K562 (cell line): ENCODE measurements around the gene KYAT1. TPM values are rescaled to one million over a fixed set of nuclear protein-coding genes. Genes with fewer than 3 reads are reported as not detected.

Source experiments
- ATF1 ChIP-seq, 2 experiments: fragments of 450-650 bp in 1 of 2; IDR thresholded peaks; 2 replicates each; pipeline ENCODE4 v1.6.1; 2016; ENCODE audit warnings: missing compliant biosample characterization in 1 of 2, missing genetic modification characterization in 1 of 2
- CBX8 ChIP-seq: fragments of 200-600 bp; sonication (generic); IDR thresholded peaks from 2 replicates; pipeline ENCODE4 v1.6.1; 2012; ENCODE audit warnings: borderline replicate concordance, mixed run types, low read depth, mild to moderate bottlenecking, moderate library complexity, mixed read lengths, low read length, control low read depth, inconsistent platforms; ENCODE audit not compliant: poor library complexity, severe bottlenecking; ENCODE audit errors: extremely low read depth
- CHD1 ChIP-seq: fragments of 200-600 bp; sonication (generic); IDR thresholded peaks from one replicate; pipeline ENCODE4 v1.6.1; 2012; ENCODE audit warnings: mild to moderate bottlenecking, moderate library complexity, low read length, inconsistent platforms
- E2F1 ChIP-seq: sonication (generic); formaldehyde crosslinking; IDR thresholded peaks from 2 replicates; pipeline ENCODE4 v1.8.1; 2023; ENCODE audit warnings: mild to moderate bottlenecking, missing genetic modification reagents, moderate library complexity
- FIP1L1 ChIP-seq: fragments of 200-400 bp; formaldehyde crosslinking; IDR thresholded peaks from 2 replicates; pipeline ENCODE4 v1.6.1; 2018; ENCODE audit warnings: mild to moderate bottlenecking, low read depth, low read length; ENCODE audit not compliant: poor library complexity, severe bottlenecking
- GTF2A2 ChIP-seq: IDR thresholded peaks from 2 replicates; pipeline ENCODE4 v1.6.1; 2016; ENCODE audit warnings: mild to moderate bottlenecking, missing genetic modification characterization, missing compliant biosample characterization
- KLF1 ChIP-seq: fragments of 450-650 bp; IDR thresholded peaks from 2 replicates; pipeline ENCODE4 v1.6.1; 2016; ENCODE audit warnings: missing genetic modification characterization, missing compliant biosample characterization
- KLF13 ChIP-seq: fragments of 450-650 bp; IDR thresholded peaks from 2 replicates; pipeline ENCODE4 v1.6.1; 2016; ENCODE audit warnings: missing genetic modification characterization, low read depth, mild to moderate bottlenecking, missing compliant biosample characterization, moderate library complexity, borderline replicate concordance
- MAFF ChIP-seq: IDR thresholded peaks from 2 replicates; pipeline ENCODE4 v1.6.1; 2012; ENCODE audit warnings: low read length, improper control_type of control experiment
- MXD1 ChIP-seq: fragments of 250-450 bp; sonication (Bioruptor Pico); IDR thresholded peaks from 2 replicates; pipeline ENCODE4 v1.8.0; 2021; ENCODE audit warnings: borderline replicate concordance, mild to moderate bottlenecking, moderate library complexity; ENCODE audit not compliant: poor library complexity, severe bottlenecking
- NFE2 ChIP-seq: IDR thresholded peaks from 2 replicates; pipeline ENCODE4 v1.6.1; 2014; ENCODE audit warnings: antibody characterized with exemption, low read depth
- NRF1 ChIP-seq, 2 experiments: fragments of 450-650 bp; IDR thresholded peaks in 1 of 2; conservative IDR thresholded peaks in 1 of 2; 2 replicates each; pipeline ENCODE4 v1.6.1; 2014; ENCODE audit warnings: mild to moderate bottlenecking in 2 of 2
- PCBP1 ChIP-seq: fragments of 200-400 bp; formaldehyde crosslinking; IDR thresholded peaks from 2 replicates; pipeline ENCODE4 v1.6.1; 2018; ENCODE audit warnings: mild to moderate bottlenecking, low read depth, low read length; ENCODE audit not compliant: poor library complexity, severe bottlenecking
- PHF20 ChIP-seq: fragments of 450-650 bp; IDR thresholded peaks from 2 replicates; pipeline ENCODE4 v1.6.1; 2018; ENCODE audit not compliant: partially characterized antibody
- TOE1 ChIP-seq, 2 experiments: fragments of 450-650 bp in 1 of 2; sonication (generic) in 1 of 2; formaldehyde crosslinking in 1 of 2; IDR thresholded peaks; 2 replicates each; pipeline versions ENCODE4 v1.7.1 to v1.8.0; 2016 to 2022; ENCODE audit warnings: borderline replicate concordance in 2 of 2, mild to moderate bottlenecking in 2 of 2, antibody characterized with exemption in 1 of 2, inconsistent platforms in 1 of 2, low read depth in 1 of 2, missing genetic modification reagents in 1 of 2, moderate library complexity in 1 of 2
- ZBED1 ChIP-seq: IDR thresholded peaks from 2 replicates; pipeline ENCODE4 v1.6.1; 2014
- ZBTB17 ChIP-seq: fragments of 450-650 bp; formaldehyde crosslinking; IDR thresholded peaks from 2 replicates; pipeline ENCODE4 v1.4.0; 2020; ENCODE audit warnings: mild to moderate bottlenecking
- ZNF121 ChIP-seq: sonication (generic); formaldehyde crosslinking; conservative IDR thresholded peaks from 2 replicates; pipeline ENCODE4 v1.8.0; 2022; ENCODE audit warnings: missing genetic modification reagents
- ZNF277 ChIP-seq: fragments of 250-450 bp; sonication (Bioruptor Pico); IDR thresholded peaks from 2 replicates; pipeline ENCODE4 v1.8.0; 2022; ENCODE audit warnings: inconsistent platforms, mild to moderate bottlenecking, moderate library complexity, borderline replicate concordance
- ZNF316 ChIP-seq: fragments of 450-650 bp; IDR thresholded peaks from 2 replicates; pipeline ENCODE4 v1.6.1; 2016
- ZNF324 ChIP-seq: fragments of 250-450 bp; sonication (Bioruptor Pico); IDR thresholded peaks from 2 replicates; pipeline ENCODE4 v1.4.0; 2020; ENCODE audit warnings: mild to moderate bottlenecking
- ZNF395 ChIP-seq: fragments of 200-800 bp; sonication (Bioruptor generic); IDR thresholded peaks from 2 replicates; pipeline ENCODE4 v1.6.1; 2017; ENCODE audit warnings: missing genetic modification characterization, missing compliant biosample characterization
- ZNF707 ChIP-seq: fragments of 250-450 bp; sonication (Bioruptor Pico); conservative IDR thresholded peaks from 2 replicates; pipeline ENCODE4 v1.8.0; 2022; ENCODE audit warnings: inconsistent platforms, mild to moderate bottlenecking, moderate library complexity
- polyA plus RNA-seq, 8 experiments: library from polyadenylated mRNA; depleted of rRNA in 4 of 8; stranded (reverse) in 5 of 8; unstranded in 3 of 8; fragments of >200 nt; fragmentation: Nextera tagmentation in 2 of 8; fragmentation: Illumina TruSeq in 1 of 8; extraction: Ambion mirVana in 2 of 8; extraction: Trizol in 1 of 8; gene quantifications; 2 replicates each; pipeline versions ENCODE4 v1.2.1 to v1.2.3, GENCODE V29; 2011 to 2014; ENCODE audit warnings: inconsistent platforms in 1 of 8, missing spikeins in 1 of 8
- total RNA-seq, 7 experiments: library from RNA; depleted of rRNA in 6 of 7; stranded (reverse); fragments of >200 nt in 6 of 7; fragmentation: Illumina TruSeq in 2 of 7; extraction: Trizol in 2 of 7; gene quantifications; 2 replicates each; pipeline versions ENCODE4 v1.2.1 to v1.2.3, GENCODE V29; 2011 to 2021; ENCODE audit warnings: low replicate concordance in 1 of 7

KYAT1 gene
- total and polyA plus RNA-seq, 9 of the 15 experiments (the other 6 are each of a cell fraction or from before 2014, with no cell fraction given), result 6.4 to 16.8 (median 11.1) TPM

GRCh38 chr9:128881884-128882676, at the start of gene KYAT1, which contains the start of gene LRRC8A (continued):
- TF ChIP-seq ZNF707 (CRISPR knock-in tag) (no peak), MXD1 (CRISPR knock-in tag) (peak; percentile 46), ZNF324 (no peak), GTF2A2 (no peak), KLF13 (tag) (peak; percentile 97), ZNF121 (CRISPR knock-in tag) (no peak), ZBED1 (0 out of 2 replicates have a peak, but pooled peaks have one; percentile 20), MAFF (no peak), PCBP1 (peak; percentile 83), KLF1 (tag) (peak; percentile 89), CBX8 (no peak), ZNF316 (no peak), ZNF277 (CRISPR knock-in tag) (no peak), NRF1 (conservative IDR thresholded peaks at IDR 0.05 in 1 of 2, IDR thresholded peaks at IDR 0.05 in 1 of 2) (peak; percentile 64 to 72), CHD1 (peak; percentile 41), ATF1 (CRISPR knock-in tag; IDR thresholded peaks at IDR 0.05) (peak; percentile 74), ATF1 (tag; IDR thresholded peaks at IDR 0.05) (peak; percentile 98), TOE1 (IDR thresholded peaks at IDR 0.05; ENCODE audit: borderline replicate concordance) (peak; percentile 94), TOE1 (CRISPR knock-in tag; IDR thresholded peaks at IDR 0.05; ENCODE audit: borderline replicate concordance, low read depth) (no peak), PHF20 (peak; percentile 82), ZBTB17 (CRISPR knock-in tag) (no peak; the same call in 1 of the 2 replicates), E2F1 (peak; percentile 84), FIP1L1 (no peak), ZNF395 (CRISPR knock-in tag) (peak; percentile 73; the same call in 1 of the 2 replicates), NFE2 (no peak)
